HG03432 (cell line): ENCODE results near the gene PTCD1.

Experiments used
- ATAC-seq: cut with Tn5 transposase; IDR thresholded peaks from one replicate; pipeline ENCODE4 v1.9.1; 2021; ENCODE audit warnings: mild to moderate bottlenecking, moderate library complexity; ENCODE audit not compliant: unreplicated experiment

PTCD1 gene, protein sequence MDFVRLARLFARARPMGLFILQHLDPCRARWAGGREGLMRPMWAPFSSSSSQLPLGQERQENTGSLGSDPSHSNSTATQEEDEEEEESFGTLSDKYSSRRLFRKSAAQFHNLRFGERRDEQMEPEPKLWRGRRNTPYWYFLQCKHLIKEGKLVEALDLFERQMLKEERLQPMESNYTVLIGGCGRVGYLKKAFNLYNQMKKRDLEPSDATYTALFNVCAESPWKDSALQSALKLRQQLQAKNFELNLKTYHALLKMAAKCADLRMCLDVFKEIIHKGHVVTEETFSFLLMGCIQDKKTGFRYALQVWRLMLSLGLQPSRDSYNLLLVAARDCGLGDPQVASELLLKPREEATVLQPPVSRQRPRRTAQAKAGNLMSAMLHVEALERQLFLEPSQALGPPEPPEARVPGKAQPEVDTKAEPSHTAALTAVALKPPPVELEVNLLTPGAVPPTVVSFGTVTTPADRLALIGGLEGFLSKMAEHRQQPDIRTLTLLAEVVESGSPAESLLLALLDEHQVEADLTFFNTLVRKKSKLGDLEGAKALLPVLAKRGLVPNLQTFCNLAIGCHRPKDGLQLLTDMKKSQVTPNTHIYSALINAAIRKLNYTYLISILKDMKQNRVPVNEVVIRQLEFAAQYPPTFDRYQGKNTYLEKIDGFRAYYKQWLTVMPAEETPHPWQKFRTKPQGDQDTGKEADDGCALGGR

DNA sequence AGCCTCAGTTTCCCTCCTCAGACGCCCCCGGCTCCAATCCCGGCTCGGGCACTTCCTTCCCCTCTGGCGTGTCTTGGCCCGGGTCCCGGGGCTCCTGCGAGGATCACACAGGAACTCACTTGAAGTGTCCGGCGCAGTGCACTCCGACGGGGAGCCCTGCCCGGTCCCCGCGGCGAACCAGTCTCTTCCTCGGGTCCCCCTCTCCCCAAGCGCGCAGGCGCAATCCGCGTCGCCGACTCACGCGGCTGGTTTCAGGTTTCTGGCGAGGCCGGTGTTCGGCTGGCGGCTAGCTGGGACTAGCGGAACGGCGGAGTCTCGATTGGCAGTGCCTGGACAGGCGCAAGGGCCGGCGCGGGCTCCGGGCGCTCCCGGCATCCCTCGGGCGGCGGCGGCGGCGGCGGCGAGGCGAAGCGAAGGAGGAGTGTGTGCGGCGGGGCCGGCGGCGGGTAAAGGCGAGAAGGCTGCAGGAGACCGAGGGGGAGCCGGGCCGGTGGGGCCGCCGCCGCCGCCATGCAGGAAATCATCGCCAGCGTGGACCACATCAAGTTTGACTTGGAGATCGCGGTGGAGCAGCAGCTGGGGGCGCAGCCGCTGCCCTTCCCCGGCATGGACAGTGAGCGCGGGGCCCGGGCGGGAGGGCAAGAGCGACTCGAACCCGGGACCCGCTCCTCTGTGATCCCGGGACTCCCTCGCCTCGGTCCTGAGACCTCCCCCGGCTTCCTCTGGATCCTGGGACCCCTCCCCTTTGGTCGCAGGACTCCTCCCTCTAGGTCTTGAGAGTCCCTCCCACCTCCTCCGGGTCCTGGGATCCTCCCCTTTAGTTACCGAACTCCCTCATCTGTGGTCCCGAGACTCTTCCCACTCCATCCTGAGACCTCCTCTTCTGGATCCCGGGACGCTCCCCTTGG, at the start of gene PTCD1, which contains the start of gene CPSF4:
Gene PTCD1 (minus strand): TSS at position 226 of the 908 bp plus-strand sequence. CDS start 3,556 bp downstream, outside the sequence.
Gene CPSF4 (plus strand): TSS at position 371 of the 908 bp plus-strand sequence. CDS start 140 bp downstream, at position 511.
- ATAC-seq: peak; percentile 93

DNA sequence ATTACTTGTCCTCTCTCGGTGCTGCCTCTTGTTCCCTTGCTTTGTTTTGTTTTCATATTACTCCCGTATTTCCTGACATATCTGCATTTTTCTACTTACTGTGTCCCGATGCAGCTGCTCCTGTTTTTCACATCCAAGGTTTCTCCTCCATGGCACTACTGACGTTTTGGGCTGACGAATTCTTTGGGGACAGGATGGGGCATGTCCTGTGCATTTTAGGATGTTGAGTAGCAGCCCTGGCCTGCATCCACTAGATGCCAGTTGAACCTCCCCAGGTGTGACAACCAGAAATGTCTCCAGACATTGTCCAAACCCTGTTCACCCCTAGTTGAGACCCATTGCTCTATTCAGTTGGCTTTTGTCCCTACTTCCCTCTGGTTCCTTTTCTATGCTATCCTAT, 46.5 kb upstream of the PTCD1 start:
- no peak for ATAC-seq

DNA sequence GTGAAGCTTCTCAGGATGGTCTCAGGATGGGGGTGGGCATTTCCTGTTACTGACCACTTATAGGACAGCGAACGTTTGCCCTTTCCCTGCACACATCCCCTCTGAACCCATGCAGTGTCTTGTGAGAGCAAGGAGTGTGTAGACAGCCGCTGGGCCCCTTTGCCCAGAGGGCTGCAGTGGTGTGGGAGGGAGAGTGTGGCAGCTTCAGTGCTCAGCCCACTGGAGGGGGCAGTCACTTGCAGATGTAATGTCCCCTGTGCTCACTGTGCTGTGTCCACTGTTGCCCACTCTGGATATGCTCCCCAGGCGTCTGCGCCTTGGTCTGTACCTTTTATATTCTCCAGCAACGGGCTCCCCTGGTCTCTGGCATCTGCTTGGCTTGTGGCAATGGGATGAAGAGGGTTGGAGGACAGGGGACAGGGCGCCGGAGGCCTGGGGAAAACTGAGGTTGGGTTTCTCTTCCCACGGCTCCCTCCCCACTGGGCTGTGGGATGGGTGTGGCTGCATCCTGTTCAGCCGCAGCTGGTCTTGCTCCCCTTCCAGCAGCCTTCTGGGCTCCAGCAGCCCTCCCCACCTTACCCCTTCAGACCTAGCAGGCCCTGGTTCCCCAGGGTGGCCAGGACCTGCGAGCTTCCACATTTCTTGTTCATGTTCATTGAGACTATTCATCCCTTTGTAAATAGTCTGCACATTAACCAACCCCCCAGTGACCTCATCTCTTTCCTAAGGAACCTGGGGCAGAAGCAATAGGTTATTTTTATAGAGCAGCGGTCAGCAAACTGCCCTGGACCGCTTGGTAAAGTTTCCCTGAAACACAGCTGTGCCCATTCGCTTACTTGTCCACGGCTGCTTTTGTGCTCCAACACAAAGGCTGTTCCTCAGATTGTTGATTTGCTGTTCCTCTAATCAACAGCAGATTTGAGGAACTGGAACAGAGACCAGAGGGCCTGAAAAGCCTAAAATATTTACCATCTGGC, 40.2 kb upstream of the PTCD1 start:
- ATAC-seq: no peak

DNA sequence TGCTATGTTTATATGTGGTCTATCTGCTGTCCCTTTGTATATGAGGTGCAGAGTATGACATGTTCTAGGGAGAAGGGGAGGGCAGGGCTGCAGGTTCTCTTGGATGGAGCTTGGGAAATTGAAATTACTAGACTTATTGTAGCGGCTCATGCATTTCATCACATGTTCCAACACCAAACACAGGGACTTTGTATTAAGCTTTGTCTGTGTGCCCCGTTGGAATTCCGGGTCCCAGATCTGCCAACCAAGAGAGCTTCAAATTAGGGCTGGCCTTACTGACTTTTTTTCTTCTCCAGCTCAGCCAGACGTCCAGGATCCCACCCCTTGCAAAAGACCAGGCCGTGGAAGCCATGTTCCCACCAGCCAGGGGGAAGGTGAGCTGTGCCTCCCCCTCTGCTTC, 37.5 kb upstream of the PTCD1 start:
- ATAC-seq: no peak

DNA sequence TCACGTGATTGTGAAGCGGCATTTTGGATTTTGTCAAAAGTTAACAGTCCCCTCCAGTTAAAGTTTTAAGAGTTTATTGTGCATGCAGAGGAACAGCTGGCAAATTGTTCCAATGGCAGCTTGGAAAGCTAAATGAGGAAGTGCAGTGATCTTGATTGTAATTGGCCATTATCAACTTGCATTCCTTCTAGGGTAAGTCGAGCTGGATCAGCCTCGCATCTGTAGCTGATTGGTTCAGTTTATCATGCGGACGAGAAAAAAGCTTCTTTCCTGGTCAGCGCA, 34.7 kb upstream of the PTCD1 start:
- no peak for ATAC-seq

DNA sequence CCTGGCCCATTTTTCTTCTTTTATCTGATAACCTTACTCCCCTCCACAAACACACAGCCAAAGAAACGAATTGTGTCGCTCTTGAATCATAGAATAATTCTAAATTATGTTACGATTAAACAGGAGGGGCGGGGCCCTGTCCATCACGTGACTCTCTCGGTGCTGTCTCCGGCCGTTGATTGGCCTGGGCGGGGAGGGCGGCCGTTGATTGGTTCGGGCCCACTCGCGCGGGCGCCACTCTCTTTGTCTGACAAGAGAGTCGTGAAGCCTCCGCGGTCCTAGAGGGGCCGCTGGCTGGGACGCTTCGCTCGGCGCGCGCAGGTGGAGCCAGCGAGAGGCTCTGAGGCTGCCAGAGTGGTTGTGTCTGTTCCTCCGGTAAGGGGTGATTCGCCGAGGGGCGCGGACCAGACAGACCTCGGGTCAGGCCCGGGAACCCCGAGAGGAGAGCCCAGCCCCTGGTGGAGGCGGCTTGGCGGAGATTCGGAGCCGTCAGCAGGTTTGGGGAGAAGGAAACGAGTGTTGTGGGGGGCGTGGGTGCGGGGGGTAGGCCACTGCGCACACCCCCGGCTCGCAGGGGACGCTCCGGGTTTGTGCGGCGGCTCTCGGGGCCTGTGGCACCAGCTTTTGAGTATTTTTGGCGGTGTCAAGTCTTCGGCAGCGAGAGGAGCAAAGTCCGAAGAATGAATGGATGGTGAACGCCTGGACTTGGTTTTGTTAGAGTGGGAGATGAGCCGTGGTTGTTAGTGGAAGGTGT, 34.1 kb upstream of the PTCD1 start, which contains the start of gene ZNF789:
Gene ZNF789 (plus strand): TSS at position 330 of the 754 bp plus-strand sequence. CDS start 3,567 bp downstream, outside the sequence.
- ATAC-seq: peak; percentile 97

DNA sequence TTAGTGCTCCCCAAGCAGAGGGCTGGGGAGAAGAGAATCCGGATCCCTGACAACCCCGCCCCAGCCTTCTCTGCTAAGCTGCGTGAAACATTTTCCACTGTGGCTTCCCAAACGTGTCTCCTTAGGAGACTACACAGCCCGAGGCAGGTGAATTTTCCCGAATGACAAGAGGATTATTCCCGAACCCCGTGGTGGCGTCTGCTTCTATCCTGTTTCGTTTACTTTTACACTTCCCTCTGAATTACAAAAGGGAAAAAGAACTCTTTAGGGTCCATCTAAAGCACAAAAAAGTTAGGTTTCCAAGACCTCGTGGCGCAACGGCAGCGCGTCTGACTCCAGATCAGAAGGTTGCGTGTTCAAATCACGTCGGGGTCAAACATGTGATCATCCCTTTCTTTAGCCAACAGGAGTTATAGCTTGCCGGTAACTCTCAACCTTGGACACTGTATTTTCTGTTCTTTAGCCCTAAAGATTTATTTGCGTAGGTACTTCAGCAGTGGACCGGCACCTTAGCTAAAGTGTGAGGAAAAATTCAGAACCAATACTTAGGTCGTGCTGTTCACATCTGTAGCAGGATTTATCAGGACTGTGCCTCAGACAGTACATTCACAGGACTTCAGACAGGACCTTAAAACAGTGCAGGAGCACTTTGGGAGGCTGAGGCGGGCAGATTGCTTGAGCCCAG, 30.9 kb upstream of the PTCD1 start:
- ATAC-seq: no peak

DNA sequence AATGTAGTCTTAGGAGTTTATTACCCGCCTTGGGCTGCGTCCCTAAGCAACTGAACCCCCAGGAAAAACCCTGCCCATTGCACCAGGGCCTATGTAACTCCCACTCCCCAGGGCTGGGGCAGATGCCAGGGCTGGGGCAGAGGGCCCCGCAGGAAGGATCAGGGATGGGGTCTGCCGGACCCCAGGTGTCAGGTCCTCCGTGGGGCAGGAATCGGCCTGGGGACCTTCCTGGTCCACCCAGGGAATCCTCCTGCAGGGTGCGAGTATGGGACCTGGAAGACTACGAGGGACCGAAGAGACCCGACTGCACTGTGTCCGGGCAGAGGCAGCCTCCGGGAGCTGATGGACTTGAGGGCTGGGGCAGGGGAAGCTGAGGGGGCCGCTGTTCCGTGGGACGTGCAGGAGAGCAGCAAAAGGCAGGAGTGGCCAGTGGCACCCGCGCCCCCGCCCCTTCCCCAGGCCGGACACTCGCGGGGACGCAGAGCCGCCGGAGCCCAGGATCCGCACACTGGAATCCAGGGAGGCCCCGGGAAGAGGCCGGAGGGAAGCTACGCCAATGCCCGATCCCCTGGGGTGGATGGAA, 29.8 kb upstream of the PTCD1 start:
- ATAC-seq: no peak

DNA sequence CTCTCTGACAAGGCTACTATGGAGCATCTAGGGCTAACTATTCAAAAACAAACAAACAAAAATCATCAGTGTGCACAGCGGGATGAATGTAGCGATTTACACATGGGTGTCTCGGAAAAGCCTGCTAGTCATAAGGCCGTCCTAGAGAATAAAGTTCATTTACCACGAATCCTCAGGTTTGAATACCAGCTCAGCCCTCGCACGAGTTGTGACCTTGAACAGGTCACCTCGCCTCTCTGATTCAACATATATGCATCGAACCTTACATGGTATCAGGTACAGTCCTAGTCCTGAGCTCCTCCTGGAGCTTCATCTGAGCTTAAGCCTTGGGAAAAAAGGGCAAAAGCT, 26.8 kb upstream of the PTCD1 start:
- ATAC-seq: no peak

DNA sequence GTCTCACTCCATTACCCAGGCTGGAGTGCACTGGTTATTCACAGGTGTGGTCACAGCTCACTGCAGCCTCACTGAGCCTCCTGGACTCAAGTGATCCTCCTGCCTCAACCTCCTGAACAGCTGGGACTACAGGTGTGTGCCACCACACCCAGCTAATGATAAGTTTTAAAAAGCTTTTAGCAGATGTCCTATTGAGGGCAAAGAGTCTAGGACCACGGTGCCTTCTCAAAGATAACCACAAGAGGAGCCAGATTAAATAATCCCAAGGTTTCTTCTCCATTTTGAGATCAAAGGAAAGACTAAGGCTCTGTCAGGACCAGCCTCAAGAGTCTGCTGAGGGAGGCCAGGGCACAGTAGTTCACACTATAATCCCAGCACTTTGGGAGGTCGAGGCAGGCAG, 22.6 kb upstream of the PTCD1 start:
- ATAC-seq: no peak

DNA sequence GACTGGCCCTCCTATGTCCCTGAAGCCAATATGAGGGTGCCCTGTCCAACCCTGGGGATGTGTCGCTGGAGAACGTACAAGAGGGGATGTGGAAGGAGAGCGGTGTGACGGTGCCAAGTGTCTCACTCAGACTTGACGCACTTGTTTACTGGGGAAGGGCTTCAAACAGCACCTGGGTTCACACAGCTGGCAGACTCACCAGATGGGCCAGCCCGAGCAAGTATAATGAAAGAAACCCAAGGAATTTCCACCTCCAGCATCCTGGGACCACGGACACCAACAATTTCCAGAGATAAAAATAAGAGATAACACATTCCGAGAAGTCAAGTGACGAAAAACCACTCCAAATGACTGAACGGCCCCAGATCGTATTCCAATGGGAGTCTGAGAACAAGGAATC, 22.1 kb upstream of the PTCD1 start:
- no peak for ATAC-seq

DNA sequence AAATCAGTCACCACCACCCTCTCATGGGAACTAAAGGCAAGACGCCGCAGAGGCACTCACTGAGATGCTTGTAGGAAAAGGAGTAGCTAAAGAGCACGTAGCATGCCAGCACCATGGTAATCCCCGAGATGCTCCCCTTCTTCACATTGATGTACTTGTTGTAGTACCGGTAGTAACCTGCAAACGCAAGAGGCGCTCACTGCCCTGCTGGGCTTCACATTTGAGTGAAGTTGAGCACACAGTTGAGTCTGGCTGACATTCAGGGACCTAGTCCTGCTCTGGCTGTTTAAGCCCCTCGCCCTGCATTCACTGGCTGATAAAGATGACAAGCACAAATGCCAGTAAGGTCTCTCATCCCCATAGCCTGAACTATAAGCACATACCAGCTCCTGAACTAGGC, 20.5 kb upstream of the PTCD1 start:
- no peak for ATAC-seq

DNA sequence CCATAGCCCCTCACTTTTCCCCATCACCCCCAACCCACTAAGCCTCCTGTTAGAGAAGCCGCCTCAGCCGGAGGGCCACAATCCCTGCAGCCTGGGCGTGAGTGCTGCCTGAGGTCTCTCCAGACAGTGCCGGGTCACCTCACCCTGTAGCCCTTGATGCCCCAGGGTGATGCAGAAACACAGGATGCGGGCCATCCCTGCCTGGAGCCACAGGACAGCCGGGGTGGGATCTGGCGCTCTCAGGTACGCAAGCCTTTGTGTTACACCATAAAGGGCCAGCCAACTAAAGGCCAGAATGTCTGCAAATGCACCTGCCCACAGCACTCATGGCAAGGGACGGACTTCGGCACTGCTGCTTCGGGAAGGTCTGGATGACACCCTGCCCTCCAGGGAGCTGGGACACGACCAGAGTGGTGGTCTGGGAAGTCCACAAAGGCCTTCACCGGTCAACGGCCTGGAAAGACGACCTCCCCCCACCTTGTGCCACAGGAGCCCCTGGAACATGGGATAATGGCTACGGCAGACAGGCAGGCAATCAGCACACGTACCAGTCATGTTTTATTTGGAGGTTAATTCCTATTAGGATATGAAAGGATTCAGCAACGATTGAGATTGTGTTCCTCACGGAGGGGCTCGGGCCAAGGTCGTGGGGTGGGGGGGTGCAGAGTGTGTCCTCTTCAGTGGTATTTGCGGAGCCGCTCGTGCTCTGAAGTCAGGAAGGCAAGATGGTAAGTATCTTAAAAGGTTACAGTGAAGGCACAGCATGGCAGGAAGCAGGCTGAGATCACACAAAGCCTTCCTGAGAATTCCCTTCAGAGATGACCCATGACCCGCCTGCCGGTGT, 19.3 kb upstream of the PTCD1 start:
- ATAC-seq: no peak

DNA sequence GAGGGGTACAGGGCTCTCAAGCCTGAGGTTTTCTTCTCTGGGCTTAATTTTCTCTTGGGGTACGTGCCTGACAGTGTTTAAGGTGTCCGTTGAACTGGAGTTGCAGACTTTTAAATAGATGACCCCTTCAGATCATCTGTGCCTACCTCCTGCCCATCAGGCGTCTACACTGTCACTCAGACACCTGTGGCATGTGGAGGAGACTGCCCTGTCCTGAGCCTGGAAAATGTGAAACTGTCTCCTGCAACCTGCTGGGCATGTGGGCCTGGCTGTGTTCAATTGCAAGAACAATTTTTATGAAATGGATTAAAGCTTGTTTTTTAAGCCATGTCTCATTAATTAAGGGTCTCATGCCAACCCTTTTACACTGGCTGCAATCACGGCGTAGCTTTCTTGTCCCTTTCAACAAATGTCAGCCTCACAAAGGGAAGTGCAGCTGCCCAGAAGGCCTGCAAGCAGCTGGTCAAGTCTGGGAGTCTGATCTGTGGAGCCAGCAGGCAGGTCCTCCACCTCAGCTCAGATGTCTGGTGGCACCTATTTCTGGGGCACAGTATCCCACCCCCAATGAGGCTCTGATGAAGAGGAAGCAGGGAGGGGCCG, 18.6 kb upstream of the PTCD1 start:
- no peak for ATAC-seq

DNA sequence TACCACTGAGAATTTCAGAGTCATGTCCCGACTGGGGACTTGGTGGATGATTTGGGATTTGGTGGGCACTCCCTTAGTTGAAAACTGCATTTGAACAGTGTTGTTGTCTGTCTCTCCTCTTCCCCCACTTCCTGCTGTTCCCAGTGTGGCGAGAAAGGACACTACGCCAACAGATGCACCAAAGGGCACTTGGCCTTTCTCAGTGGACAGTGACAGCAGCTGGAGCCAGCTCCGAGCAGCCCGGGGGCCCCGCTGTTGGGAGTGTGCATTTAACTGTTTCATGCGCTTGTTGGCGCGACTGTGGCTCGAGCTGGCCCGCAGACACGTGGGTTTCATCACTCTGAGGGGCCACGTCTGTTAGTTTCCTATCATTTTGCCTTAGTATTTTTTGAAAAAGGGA, 17.7 kb upstream of the PTCD1 start:
- no peak for ATAC-seq

DNA sequence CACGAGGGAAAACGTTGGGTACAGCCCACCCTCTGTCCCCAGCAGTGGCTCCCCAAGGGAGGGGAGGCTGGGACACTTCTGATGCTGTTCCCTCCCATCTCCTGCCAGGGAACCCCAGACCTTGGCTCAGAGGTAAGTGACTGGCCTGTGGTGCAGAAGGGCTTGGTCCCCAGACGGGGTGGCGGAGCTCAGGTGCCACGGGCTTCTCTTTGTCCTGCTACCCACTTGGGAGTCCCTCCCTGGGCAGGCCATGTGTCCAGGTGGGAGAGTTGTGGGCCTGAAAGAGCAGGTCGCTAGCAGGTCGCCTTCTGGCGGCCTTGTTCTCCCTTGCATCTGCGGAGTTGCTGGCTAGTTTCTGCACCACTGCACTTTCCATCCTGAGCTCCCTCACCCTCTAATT, 17.3 kb upstream of the PTCD1 start:
- ATAC-seq: no peak

DNA sequence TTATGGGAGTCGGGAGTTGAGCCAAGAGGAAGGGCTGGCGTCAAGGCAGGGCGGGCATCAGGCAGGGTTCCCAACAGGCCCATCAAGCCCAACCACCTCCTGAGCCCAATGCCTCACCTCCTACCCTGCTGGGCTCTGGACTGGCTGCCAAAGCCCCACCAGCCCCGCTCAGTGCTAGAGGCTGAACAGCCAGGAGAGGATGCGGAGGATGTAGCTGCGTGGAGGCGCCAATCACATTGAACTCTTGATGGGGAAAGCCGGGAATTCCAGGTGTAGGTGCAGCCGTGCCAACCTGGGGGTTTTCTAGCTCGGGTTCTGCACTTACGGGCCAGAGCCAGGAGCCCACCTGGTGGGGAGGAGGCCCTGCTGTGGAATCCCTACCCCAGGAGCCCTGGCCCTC, 14.5 kb upstream of the PTCD1 start:
- ATAC-seq: no peak
